NCI-H82 (cell line): Measurements from ENCODE around the gene DOK7.

Experiments
- DNase-seq: peaks from one replicate; lab custom pipeline; 2025; lab: John Stamatoyannopoulos, UW

DOK7 gene

DNA sequence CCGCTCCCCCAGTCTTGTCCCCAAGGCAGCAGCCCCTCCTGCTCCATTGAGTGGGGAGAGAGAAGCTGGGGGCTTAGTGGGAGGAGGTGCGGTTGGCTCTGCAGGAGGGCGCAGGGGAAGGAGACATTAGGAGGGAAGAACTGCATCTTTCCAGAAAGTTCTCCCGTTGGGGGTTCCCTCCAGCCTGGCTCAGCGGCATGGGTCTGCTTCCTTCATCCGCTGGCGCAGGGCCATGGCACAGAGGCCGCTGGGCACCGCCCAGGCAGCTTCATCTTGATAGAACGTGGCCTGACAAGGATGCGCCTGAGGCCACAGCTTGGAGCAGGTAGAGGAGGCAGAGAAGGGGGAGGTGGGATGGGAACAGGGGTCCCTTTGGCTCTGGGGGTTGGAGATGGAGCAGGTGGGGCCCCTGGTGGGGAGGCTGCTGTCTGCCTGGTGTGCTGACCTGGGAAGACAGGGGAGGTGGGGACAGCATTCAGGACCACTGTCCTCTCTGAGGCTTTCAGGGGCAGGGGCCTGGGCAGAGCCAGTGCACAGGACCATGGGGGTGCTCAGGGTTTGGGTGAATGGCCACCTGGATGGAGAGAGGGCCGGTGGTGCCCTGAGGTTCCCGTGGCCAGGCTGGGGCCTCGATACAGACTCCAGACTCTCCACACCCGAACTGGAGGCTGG, 12.1 kb downstream of the DOK7 start:
- DNase-seq, result no peak

DNA sequence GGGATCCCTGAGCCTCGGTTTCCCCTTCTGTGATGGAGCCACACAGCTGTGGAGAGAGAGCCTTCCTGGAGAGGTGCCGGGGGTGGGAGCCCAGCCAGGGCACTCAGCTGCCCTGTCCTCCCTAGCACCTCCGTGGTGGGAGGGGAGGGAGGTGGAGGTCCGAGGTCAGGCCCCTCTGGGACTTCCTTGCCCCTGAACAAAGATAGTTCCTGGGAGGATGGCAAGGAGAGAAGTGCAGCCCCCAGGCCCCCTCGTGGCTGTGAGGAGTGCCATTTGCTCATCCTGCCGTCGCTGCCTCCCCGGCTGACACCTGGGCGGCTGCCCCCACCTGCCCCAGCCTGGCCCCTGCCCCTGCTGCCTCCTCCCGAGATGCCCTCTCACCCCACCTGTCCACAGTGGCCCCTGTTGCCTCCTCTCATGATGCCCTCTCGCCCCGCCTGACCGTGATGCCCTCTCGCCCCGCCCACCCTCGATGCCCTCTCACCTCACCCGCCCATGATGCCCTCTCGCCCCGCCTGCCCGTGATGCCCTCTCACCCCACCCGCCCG, 12.7 kb downstream of the DOK7 start:
- DNase-seq, result no peak

DNA sequence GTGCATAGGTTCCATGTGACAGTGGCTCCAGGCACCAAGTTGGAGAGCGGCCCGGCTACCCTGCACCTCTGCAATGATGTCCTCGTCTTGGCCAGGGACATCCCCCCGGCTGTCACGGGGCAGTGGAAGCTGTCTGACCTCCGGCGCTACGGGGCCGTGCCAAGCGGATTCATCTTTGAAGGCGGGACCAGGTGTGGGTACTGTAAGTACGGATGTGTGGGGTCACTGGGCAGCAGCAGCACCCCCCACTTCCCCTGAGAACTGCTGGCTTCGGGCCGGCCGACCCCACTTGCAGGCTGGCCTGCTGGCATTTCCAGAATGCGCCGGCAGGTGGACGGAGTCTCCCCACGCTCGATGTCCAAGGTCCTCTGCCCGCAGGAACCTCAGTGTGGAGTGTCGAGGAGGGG, 13.2 kb downstream of the DOK7 start:
- no peak for DNase-seq

DNA sequence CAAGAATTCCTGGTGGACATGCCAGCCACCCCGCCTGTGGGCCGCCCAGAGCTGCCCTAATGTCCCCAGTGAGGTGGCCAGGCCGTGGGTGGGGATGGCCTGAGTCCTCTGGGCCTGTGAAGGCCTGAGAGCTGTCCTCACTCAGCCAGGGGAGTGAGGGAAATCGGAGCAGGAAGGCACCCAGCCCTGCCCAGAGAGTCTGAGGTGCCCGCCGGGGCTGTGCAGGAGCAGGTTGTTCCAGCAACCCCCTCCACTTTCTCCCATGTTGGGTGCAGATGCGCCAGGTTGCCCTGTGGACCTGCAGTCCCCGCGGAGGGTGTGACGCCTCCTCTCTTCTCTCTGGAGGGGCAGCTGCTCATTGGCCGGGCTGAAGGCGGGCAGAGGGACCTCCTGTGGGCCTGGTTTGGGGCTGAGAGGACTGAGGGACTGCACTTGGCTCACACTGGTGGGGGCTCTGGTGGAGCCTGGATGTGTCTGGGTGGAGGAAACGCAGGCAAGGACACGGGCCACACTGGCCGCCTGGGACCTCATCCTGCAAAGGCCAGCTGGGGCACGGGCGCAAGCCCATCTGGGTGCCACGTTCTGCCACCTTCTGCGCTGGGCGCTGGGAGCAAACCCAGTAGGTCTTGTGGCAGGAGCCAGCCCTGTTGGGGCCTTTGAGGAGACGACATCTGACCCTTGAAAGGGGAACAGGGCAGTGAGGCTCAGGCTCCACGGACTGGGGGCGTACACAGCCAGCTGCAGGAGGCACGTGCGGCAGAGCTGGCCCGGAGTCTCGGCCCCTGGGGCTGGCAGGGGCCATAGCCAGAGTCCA, 14.0 kb downstream of the DOK7 start:
- DNase-seq, result no peak

DNA sequence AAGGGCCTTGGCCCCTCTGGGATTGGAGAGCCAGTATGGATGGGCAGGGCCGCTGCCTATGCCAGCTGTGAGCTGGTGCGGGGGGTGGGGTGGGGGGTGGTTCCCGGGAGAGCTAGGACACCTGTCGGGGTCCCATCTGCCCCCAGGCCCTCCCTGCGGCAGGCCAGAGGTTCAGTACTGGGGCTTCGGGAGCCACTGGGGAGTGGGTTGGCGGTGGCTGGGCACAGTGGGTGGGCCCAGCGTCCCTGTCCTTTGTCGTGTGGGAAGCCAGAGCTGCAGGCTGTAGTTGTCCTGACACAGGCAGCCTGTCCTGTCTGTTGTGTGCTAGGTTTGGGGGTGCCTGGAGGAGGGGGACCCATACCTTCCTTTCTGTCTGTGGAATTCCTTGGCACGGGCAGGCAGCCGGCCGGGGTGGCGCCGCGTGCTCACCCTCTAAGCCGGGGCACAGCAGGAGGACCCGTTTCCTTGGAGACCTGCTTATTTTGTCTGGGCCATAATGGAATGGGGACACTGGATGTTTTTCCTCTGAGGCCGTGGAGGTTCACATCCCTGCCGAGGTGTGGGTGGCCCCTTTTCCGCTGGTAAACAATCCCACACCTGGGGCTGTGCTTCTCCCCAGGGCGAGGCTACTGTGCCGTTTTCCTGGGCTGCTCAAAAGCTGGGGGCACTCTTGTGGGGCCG, 14.8 kb downstream of the DOK7 start:
- DNase-seq, result no peak

DNA sequence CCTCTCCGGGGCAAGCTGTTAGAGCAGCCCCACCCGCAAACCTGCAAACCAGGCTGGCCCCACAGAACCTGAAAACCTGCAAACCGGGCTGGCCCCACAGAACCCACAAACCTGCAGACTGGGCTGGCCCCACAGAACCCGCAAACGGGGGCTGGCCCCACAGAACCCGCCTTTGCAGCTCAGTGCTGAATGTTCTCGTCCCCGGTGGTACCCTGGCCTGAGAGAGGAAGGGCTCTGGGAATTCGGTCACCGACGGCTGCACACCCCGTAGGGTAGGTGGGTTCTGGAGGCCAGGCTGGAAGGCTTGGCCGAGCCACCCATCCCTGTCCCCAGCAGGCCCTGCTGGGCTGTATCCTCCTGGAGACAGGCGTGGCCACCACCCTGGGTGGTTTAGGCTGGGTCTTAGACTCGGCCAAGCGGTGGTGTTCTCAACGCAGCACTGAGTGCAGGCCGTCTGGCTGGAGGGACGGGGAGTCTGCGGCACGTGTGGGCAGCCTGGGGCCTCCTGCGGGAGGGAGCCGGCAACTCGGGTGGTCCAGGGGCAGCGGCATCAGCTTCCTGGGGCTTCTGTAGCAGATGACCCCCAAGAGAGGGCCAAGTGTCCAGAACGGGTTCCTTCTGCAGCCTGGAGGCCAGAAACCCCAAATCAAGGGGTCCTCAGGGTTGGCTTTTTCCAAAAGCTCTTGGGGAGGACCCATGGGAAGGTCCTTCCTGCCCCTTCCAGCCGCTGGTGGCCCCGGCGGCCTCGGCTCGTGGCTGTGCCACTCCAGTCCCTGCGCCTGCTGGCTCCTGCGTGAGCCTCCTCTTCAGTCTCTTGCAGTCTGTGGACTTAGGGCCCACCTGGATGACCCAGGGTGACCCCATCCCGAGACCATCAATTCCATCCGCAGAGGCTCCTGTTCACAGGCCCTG, 15.6 kb downstream of the DOK7 start:
- no peak for DNase-seq

DNA sequence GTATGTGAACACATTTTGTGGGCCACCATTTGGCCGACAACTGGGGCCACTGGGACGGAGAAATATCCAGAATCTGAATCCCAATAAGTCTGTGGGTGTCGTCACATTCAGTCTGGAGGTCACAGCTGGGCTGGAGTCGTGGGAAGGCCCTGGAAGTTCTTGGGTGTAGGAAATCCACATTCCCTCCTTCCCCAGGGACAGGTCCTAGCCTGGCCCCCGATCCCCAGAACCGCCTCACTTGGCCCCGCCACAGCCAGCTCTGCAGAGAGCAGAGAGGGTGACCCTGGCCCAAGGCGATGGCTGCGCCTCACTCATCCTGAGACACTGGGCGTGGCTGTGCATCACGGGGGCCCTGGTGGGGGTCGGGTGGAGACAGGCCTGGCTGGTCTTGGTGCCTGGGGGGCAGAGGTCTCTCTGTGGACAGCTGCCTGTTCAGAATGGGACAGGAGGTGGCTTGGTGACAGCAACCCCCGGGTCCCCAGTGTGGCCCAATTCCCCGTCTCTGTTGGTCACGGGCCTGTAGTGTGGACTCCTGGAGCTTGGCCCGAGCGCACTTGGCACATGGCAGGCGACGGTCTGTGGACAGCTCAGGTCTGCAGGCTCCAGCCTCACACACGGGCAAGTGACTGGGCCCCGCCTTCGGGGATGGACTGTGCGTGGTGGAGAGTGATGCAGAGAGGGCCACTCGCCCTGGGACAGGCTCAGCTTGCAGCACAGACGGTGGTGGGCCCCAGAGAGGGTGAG, 16.4 kb downstream of the DOK7 start:
- no peak for DNase-seq

DNA sequence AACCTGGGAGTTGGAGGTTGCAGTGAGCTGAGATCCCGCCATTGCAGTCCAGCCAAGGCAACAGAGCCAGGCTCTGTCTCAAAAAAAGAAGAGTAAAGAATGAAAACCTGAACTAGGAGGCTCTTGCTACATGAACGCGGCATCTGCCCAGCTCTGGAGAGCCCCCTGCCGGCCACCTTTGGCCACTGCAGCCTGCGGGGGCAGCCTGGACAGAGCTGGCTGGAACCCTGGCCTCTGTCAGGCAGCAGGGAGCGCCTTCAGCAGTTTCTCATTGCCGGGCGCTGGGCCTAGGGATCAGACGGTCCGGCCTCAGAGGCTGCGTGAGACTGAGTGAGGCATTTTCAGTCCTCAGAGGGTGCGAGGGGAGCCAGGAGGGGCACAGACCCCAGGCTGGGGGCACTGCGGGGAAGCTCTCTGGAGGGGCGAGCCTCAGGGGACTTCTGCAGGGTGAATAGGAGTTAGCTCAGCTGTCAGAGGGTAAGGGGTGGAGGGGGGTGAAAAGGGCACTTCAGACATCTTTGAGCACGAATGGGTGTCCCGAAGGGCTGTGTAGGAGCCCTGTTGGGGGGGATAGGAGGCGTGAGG, 17.5 kb downstream of the DOK7 start:
- peak; percentile 68 for DNase-seq

DNA sequence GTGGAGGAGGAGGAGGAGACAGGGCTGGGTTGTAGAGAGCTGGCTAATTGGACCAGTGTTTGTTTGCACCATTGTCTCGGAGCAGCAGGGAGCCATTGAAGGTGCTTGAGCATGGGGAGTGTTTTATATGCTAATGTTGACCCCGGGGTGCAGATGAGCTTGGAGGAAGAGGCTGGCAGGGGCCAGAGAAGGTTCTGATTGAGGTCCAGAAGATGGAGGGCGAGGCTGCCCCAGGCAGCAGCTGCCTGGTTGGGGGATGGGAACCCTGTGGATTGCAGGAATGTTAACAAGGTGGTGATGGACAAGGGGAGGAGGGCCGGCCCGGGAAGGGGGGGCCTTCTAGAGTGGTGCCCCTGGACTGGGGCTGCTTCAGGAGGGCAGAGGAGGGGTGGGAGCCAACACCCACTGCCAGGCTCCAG, 18.0 kb downstream of the DOK7 start:
- DNase-seq, result no peak

DNA sequence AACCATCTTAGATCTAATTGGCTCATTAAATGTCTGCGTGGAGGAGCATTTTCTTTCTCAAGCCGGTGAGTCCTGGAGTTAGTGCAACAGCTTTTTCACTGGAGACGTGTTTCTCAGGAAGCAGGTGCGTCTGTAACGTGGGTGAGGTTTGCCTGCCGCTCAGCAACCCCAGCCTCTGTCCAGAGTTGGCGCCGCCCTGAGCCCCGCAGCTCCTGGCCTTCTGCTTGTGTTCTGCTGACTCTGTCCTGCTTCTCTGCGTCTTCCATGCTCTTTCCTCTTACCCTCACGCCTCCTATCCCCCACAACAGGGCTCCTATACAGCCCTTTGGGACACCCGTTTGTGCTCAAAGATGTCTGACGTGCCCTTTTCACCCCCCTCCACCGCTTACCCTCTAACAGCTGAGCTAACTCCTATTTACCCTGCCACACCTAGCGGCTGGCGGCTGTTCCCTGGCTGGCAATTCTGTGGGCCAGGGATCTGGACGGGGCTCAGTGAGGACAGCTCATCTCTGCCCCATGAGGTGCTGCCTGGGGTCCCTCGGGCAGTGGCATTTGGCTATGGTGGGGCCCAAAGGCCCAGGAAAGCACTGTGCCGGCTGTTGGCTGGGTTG, 18.8 kb downstream of the DOK7 start:
- DNase-seq, result no peak

DNA sequence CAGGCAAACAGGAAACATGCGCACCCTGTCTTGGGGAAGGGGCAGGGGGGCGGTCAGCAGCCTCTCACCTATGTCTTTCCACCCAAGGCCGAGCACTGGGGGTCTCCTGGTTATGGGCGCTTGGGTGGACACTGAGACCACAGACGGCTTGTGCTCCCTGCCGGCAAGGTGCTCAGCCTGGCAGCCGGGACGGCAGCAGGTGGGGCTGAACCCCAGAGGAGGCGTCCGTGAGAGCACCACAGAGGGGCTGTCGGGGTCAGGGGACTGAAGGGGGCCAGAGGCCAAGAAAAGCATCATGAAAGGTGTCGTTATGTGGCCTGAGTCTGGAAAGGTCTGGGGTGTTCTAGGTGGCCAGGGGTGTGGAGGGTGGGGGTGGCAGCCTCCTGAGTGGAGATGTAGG, 19.6 kb downstream of the DOK7 start:
- no peak for DNase-seq

DNA sequence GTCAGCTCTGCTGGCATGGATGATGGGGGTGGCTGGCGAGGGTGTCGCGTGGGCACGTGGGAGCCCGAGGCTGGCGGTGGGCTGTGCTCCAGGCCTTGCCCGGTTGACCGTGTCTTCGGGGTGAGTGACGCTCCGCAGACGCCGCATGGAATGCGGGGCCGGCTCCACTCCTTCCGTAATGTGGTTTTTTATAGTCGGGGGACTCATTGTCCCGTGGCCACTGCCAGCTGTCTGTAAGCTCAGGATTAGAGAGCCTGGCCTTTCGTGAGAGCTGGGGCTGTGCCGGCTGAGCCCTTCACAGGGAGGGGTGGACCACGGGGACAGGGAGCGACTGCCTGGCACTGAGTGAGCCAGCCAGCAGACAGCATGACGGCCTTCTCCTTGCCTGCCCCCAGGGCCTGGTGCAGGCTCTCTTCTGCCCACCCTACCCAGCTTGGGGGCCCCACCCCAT, 20.4 kb downstream of the DOK7 start:
- peak; percentile 62 for DNase-seq

DNA sequence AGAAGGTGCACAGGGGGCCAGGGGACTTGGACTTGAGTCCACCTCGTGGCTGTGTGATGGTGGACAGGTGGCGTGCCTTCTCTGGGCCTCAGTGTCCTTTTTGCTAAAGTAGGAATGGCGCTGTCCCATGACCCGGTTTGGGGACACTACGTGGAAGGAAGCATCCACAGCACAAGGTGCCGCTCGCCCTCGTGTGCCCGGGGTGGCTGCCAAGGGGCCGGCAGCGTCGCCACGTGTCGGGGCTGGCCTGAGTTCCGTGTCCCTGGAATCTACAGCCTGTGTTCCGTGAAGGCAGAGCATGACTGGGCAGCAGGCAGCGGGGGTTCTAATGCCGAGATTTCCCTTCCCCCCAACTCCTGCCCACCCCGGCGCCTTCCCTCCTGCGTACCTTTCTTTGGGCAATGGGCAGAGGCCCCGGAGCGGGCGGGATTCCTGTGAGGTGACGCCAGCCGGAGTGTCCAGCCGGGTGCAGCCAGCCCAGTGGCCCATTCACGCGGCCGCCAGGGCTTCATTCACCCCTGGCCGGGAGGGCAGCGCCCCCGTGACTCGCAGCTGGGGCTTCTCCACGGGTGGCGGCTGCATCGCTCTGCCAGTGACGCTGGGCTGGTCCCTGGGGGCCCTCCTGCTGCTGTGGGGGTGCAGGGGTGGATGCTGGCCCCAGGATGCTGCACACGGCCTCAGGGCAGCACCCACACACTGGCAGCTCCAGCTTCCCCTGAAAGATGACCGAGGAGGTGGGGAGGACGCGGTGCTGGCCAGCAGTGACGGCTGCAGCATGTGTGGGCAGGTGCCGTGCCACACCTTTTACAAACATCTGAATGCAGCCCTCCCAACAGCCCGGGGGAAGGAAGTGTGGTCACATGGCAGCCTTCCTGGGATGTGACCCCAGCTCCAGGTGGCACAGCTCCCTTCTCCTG, 21.2 kb downstream of the DOK7 start:
- DNase-seq, result no peak

DNA sequence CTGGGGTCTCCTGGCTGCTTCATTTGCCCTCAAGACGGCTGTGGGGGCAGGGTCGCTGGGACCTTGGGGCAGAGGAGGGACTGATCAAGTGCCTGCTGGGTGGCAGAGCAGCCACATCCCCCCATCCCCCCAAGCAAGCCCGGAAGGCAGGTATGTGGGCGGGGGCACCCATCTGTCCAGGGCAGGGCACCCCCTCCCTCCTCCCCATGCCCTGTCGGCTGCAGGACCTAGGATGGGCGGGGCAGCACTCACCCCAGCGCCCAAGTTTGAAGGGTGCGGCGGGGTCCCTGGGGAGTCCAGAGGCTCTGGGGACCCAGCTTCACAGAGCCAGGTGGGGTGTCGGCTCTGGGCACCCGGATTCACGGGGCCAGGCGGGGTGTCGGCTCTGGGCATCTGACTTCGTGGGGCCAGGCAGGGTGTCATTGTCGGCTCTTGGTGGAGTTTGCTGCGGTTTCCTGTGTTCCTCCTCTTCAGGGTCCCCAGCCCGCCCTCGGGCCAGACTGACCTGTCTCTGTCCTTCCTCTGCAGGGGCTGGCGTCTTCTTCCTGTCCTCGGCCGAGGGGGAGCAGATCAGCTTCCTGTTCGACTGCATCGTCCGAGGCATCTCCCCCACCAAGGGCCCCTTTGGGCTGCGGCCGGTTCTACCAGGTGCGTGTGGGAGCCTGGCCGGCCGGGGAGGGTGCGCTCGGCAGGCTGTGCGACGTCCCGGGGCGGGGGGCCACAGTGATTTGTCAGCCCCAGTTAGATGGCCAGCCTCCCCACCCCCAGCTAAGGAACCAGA, 22.1 kb downstream of the DOK7 start:
- DNase-seq, result no peak

DNA sequence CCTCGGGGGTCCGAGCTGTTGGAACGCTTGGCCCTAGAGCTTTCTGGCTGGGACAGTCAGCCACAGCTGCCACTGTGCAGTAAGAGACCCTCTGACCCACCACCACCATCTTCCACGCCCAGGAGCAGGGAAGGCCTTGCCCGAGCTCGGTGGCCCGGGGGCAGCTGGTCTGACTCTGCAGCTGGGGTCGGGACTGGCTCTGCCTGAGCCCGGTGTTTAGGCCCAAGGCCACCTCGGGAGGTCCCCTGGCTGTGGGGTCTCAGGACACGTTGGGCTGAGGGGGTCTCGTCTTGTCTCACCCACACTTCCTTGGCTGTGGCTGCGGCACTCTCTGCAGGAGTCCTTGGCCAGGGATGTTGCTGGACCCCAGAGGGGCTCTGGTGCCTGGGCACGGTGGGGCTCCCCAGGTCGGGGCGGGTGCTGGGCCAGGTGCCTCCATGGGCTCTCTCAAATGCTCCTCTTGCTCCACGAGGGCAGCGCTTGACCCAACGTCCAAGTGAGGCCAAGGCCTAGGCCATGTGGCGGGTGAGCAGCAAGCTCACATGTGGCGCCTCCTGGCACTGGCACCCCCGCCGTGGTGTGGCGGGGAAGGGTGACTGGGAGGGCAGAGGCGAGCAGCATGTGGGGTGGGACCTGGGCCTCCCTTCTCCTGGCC, 22.9 kb downstream of the DOK7 start:
- DNase-seq, result no peak

DNA sequence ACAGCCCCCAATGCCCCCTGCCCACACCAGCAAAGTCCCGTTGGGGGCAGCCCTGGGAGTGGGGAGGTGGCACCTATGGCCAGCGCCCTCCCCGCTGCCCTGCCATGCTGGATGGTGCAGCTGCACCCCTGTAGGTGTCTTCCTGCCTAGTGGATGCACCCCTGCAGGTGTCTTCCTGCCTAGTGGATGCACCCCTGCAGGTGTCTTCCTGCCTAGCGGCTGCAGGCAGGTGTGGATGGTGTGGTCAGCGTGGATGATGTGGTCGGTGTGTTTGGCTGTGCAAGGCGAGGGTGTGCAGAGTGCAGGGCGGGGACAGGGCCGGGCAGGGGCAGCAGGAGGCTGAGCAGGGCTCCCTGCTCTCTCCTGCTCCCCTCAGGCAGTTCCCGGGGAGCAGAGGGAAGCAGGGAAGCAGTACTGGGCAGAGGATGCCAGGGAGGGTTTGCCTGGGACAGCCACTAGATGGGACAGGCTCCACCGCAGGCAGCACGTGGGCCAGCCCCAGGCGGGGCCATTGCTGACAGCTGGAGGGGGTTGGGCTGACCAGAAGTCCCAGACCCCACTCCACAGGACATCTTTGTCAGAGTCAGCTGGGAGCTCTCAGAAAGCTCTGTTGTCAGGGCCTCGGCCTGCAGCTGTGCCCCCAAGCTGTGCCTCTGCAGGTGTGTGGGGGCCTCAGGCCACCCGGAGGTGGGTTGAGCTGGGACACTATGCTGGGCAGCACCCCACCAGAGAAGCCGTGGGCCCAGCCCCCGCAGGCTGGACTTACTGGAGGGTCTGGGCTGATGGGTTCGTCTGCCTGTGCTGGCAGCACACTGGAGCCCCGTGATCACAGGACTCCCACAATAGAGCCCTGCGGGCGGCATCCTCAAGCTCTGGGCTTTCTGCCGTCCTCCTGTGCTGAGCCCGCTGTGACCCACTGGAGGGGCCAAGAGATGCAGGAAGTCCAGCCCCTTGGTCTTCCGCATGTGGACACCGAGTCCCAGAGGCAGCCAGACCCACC, 23.7 kb downstream of the DOK7 start:
- no peak for DNase-seq
